ENCODE measurements around the gene ACOX1. TPM values are rescaled to one million over a fixed set of nuclear protein-coding genes. Genes with fewer than 3 reads are reported as not detected.
A peak's percentile ranks its signal among the peaks of the same experiment; 100 is the strongest.

ACOX1 gene
- total RNA-seq, 1 experiment from 2014 or later, result 39.5 TPM

GRCh38 chr17:76014925-76015261, 35.9 kb upstream of the ACOX1 start:
- ChIA-PET POLR2A (ENCODE audit: low non-redundant PET) (no interaction called here), CTCF (interaction anchor here (0.5 to 2.6 kb wide), 6 partner anchors 16 to 265 kb away, joined by 3 to 21 read pairs (median 5); no protein-coding TSS in a partner anchor)
- Histone ChIP-seq H3K9me3 (ENCODE audit: low read depth, low read length, poor library complexity, severe bottlenecking) (no peaks in the 10 kb centered on the region), H3K4me1 (ENCODE audit: insufficient read depth, low read length, poor library complexity, severe bottlenecking) (peaks cover 4% of the 10 kb centered on the region), H3K27ac (ENCODE audit: low read depth, low read length, poor library complexity, severe bottlenecking) (no peak overlapping the region), H3K36me3 (ENCODE audit: insufficient read depth, low read length, poor library complexity, severe bottlenecking) (no peaks in the 10 kb centered on the region), H3K4me3 (ENCODE audit: low read depth, low read length, poor library complexity, severe bottlenecking) (peak overlapping the region; percentile 13), H3K27me3 (replicated peaks; ENCODE audit: insufficient read depth, low read depth, low read length, poor library complexity) (no peaks in the 10 kb centered on the region)
- peak; percentile 18; the same call in 1 of the 2 replicates for TF ChIP-seq CTCF (conservative IDR thresholded peaks at IDR 0.05; ENCODE audit: low read depth, low read length)
- no peak for TF ChIP-seq EZH2 (IDR thresholded peaks at IDR 0.05; ENCODE audit: borderline replicate concordance, low read depth, low read length, poor library complexity, severe bottlenecking)
- BruUV-seq (replicated peaks), result no TSS peak
- DNase-seq (ENCODE audit: low spot score), result peak; percentile 59
- intact Hi-C loops (cut with micrococcal nuclease; ENCODE audit: unreplicated experiment), result loop anchor here (1.0 to 10.0 kb wide), 3 partner anchors 60 to 264 kb away; partner anchors contain the start of genes GALR2, SRP68 and ZACN

GRCh38 chr17:76014100-76014924, 35.3 kb upstream of the ACOX1 start:
- Histone ChIP-seq H3K36me3 (ENCODE audit: insufficient read depth, low read length, poor library complexity, severe bottlenecking) (no peaks in the 10 kb centered on the region), H3K27ac (ENCODE audit: low read depth, low read length, poor library complexity, severe bottlenecking) (no peak overlapping the region), H3K27me3 (replicated peaks; ENCODE audit: insufficient read depth, low read depth, low read length, poor library complexity) (no peaks in the 10 kb centered on the region), H3K9me3 (ENCODE audit: low read depth, low read length, poor library complexity, severe bottlenecking) (no peaks in the 10 kb centered on the region), H3K4me1 (ENCODE audit: insufficient read depth, low read length, poor library complexity, severe bottlenecking) (peaks cover 4% of the 10 kb centered on the region), H3K4me3 (ENCODE audit: low read depth, low read length, poor library complexity, severe bottlenecking) (peak overlapping the region; percentile 13)
- intact Hi-C loops (cut with micrococcal nuclease; ENCODE audit: unreplicated experiment), result loop anchor here (1.0 to 10.0 kb wide), 2 partner anchors 60 to 265 kb away; partner anchors contain the start of genes GALR2, SRP68 and ZACN
- POLR2A ChIA-PET (ENCODE audit: low non-redundant PET), result no interaction called here
- CTCF ChIA-PET, result interaction anchor here (0.5 to 2.6 kb wide), 12 partner anchors 9 to 1078 kb away, joined by 3 to 21 read pairs (median 4); partner anchors contain the start of gene CDK3
- TF ChIP-seq EZH2 (IDR thresholded peaks at IDR 0.05; ENCODE audit: borderline replicate concordance, low read depth, low read length, poor library complexity, severe bottlenecking), result no peak
- peak; percentile 98 for TF ChIP-seq CTCF (conservative IDR thresholded peaks at IDR 0.05; ENCODE audit: low read depth, low read length)
- peak; percentile 81 for DNase-seq (ENCODE audit: low spot score)
- BruUV-seq (replicated peaks), result no TSS peak

DNA sequence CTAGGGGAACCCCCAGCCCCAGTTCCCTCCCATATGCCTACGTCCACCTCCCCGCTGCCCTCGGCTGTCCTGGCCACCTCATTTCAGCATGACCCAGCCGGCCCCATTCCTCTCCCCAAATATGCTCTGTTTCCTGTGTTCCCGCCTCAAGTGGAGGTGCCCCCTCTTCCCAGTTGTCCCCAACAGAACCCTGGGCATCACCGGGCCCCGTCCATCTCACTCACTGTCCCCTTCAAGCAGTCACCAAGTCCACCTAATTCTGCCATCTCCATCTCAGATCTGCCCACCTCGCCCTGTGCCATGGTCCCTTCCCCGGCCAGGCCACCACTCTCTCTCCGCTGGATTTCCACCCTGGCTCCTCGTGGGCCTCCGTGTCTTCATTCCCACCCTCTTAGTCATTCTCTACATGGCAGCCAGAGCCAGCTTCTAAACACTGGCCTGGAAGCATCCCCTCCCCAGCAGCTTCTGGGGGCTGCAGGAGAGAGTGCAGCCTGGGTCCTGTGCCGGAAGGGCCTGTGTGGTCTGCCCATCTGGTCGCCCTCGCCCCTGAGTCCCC, 34.5 kb upstream of the ACOX1 start:
- Histone ChIP-seq H3K27ac (ENCODE audit: low read depth, low read length, poor library complexity, severe bottlenecking) (no peak overlapping the region), H3K4me3 (ENCODE audit: low read depth, low read length, poor library complexity, severe bottlenecking) (no peak overlapping the region), H3K4me1 (ENCODE audit: insufficient read depth, low read length, poor library complexity, severe bottlenecking) (peaks cover 4% of the 10 kb centered on the region), H3K9me3 (ENCODE audit: low read depth, low read length, poor library complexity, severe bottlenecking) (no peaks in the 10 kb centered on the region), H3K36me3 (ENCODE audit: insufficient read depth, low read length, poor library complexity, severe bottlenecking) (no peaks in the 10 kb centered on the region), H3K27me3 (replicated peaks; ENCODE audit: insufficient read depth, low read depth, low read length, poor library complexity) (no peaks in the 10 kb centered on the region)
- DNase-seq (ENCODE audit: low spot score), result no peak
- no peak for TF ChIP-seq EZH2 (IDR thresholded peaks at IDR 0.05; ENCODE audit: borderline replicate concordance, low read depth, low read length, poor library complexity, severe bottlenecking)
- no peak for TF ChIP-seq CTCF (conservative IDR thresholded peaks at IDR 0.05; ENCODE audit: low read depth, low read length)
- BruUV-seq (replicated peaks), result no TSS peak
- ChIA-PET CTCF (interaction anchor here (0.5 to 2.6 kb wide), 8 partner anchors 8 to 1079 kb away, joined by 3 to 21 read pairs (median 4); no protein-coding TSS in a partner anchor), POLR2A (ENCODE audit: low non-redundant PET) (no interaction called here)
- intact Hi-C loops (cut with micrococcal nuclease; ENCODE audit: unreplicated experiment), result loop anchor here (10.0 kb wide), 1 partner anchor 61 kb away; the partner anchor contains the start of genes GALR2, SRP68 and ZACN
